Choroid plexus epithelial cell (primary cell): ENCODE measurements around the gene MLH3.

Experiments used
- DNase-seq: peaks from one replicate; pipeline ENCODE4 v3.0.0-alpha.2; 2010; ENCODE audit warnings: low read depth
- H3K4me3 ChIP-seq: 2 replicates; pipeline ENCODE4 v1.5.1; 2011; ENCODE audit warnings: low read depth, mild to moderate bottlenecking, control low read depth, low read length, moderate library complexity
- CTCF ChIP-seq: conservative IDR thresholded peaks from 2 replicates; pipeline ENCODE4 v1.5.1; 2011; ENCODE audit warnings: low read depth, mild to moderate bottlenecking, control low read depth, inconsistent platforms, low read length, moderate library complexity

The MLH3 gene

GRCh38 chr14:75091251-75091650, 40.0 kb upstream of the MLH3 start:
- no peak overlapping the region for H3K4me3 ChIP-seq
- DNase-seq = no peak
- no peak for TF ChIP-seq CTCF

GRCh38 chr14:75090353-75090752, 39.1 kb upstream of the MLH3 start:
- no peak overlapping the region for H3K4me3 ChIP-seq
- TF ChIP-seq CTCF = no peak
- DNase-seq = peak; percentile 6

GRCh38 chr14:75088566-75089373, 37.5 kb upstream of the MLH3 start:
- peak; percentile 80 for DNase-seq
- H3K4me3 ChIP-seq = no peak overlapping the region
- peak; percentile 80 for TF ChIP-seq CTCF

GRCh38 chr14:75088153-75088552, 36.9 kb upstream of the MLH3 start:
- TF ChIP-seq CTCF = no peak
- no peak overlapping the region for H3K4me3 ChIP-seq
- no peak for DNase-seq

GRCh38 chr14:75084513-75084912, 33.2 kb upstream of the MLH3 start:
- H3K4me3 ChIP-seq = no peak overlapping the region
- peak; percentile 4 for TF ChIP-seq CTCF
- DNase-seq = no peak

GRCh38 chr14:75083271-75083670, 32.0 kb upstream of the MLH3 start:
- TF ChIP-seq CTCF = no peak
- DNase-seq = no peak

GRCh38 chr14:75081660-75082229, 30.5 kb upstream of the MLH3 start:
- no peak for DNase-seq
- no peak for TF ChIP-seq CTCF
- H3K4me3 ChIP-seq = no peak overlapping the region

More at GRCh38 chr14:75083271-75083670, 32.0 kb upstream of the MLH3 start:
- H3K4me3 ChIP-seq = no peak overlapping the region
